H1 (cell line): ENCODE results near the gene ZFP90. TPM values are rescaled to one million over a fixed set of nuclear protein-coding genes. Genes with fewer than 3 reads are reported as not detected.

Experiments
- CHD7 ChIP-seq: fragments of 300-600 bp; sonication (generic); IDR thresholded peaks from 2 replicates; pipeline ENCODE4 v1.7.1; 2012; ENCODE audit warnings: low read length, moderate library complexity, mild to moderate bottlenecking, inconsistent platforms; ENCODE audit not compliant: insufficient replicate concordance
- CTCF ChIP-seq, 3 experiments: IDR thresholded peaks; 1 replicate in 2 of 3; 2 replicates in 1 of 3; pipeline versions ENCODE4 v1.5.1 to v1.6.1; 2011; ENCODE audit warnings: low read length in 3 of 3, mild to moderate bottlenecking in 3 of 3, inconsistent platforms in 2 of 3, low read depth in 1 of 3, moderate library complexity in 1 of 3; ENCODE audit not compliant: insufficient read depth in 1 of 3; ENCODE audit errors: control extremely low read depth in 1 of 3
- RFX5 ChIP-seq: IDR thresholded peaks from 2 replicates; pipeline ENCODE4 v1.6.1; 2011; ENCODE audit warnings: low read depth, low read length, improper control_type of control experiment, borderline replicate concordance
- SP4 ChIP-seq: IDR thresholded peaks from 2 replicates; pipeline ENCODE4 v1.6.1; 2012; ENCODE audit warnings: low read length, inconsistent platforms
- TBP ChIP-seq: IDR thresholded peaks from 2 replicates; pipeline ENCODE4 v1.6.1; 2011; ENCODE audit warnings: low read depth, low read length, improper control_type of control experiment
- TEAD4 ChIP-seq: IDR thresholded peaks from 2 replicates; pipeline ENCODE4 v1.6.1; 2012; ENCODE audit warnings: low read depth, low read length, inconsistent platforms, mixed read lengths
- polyA plus RNA-seq, 7 experiments: library from polyadenylated mRNA; depleted of rRNA in 3 of 7; stranded (reverse) in 5 of 7; unstranded in 2 of 7; fragments of >200 nt in 5 of 7; fragments of 200-250 nt in 2 of 7; gene quantifications; 1 replicate in 5 of 7; 2 replicates in 1 of 7; 4 replicates in 1 of 7; pipeline versions ENCODE4 v1.2.1 to v1.2.3, GENCODE V29; 2011 to 2013; ENCODE audit warnings: missing spikeins in 2 of 7, mixed read lengths in 2 of 7
- total RNA-seq: library from RNA; stranded (reverse); fragmentation: NEBNext Ultra II Directional; extraction: Animal tissue kit (Norgen Biotek cat#: 25700); gene quantifications from 2 replicates; pipeline ENCODE4 v1.2.1, GENCODE V29; 2021

The ZFP90 gene
- total and polyA plus RNA-seq, 2 of the 8 experiments (the other 6 are each of a cell fraction or from before 2014, with no cell fraction given) = 10.3 to 19.1 TPM

- no peak for TF ChIP-seq CTCF (IDR thresholded peaks at IDR 0.05; ENCODE audit: control extremely low read depth in 1 of 3, insufficient read depth in 1 of 3, low read depth in 1 of 3, low read length in 3 of 3)
- TF ChIP-seq RFX5 = no peak
- no peak for TF ChIP-seq TBP
- no peak for TF ChIP-seq CHD7
- no peak for TF ChIP-seq SP4
- no peak for TF ChIP-seq TEAD4
- TF ChIP-seq, all 59 proteins: peak for 0
Observed at GRCh38 chr16:68508013-68508412, 31.1 kb upstream of the ZFP90 start (continued).
